HFF-Myc (cell line): Measurements from ENCODE around the gene FBLN2.
"Not testable (repeated sequence)": the region's sequence is repeated elsewhere in the genome, so short reads cannot be mapped to it uniquely, and the experiment has no call there.

Experiments
- DNase-seq: peaks from one replicate; pipeline ENCODE4 v3.0.0-alpha.2; 2011; ENCODE audit warnings: low read depth; ENCODE audit errors: extremely low read depth
- H3K4me3 ChIP-seq: replicated peaks from 2 replicates; pipeline ENCODE4 v1.5.1; 2011; ENCODE audit warnings: low read depth, mild to moderate bottlenecking, control low read depth, low read length
- CTCF ChIP-seq: IDR thresholded peaks from 2 replicates; pipeline ENCODE4 v1.5.1; 2012; ENCODE audit warnings: mild to moderate bottlenecking, low read depth, low read length, control low read depth; ENCODE audit errors: missing control alignments

The FBLN2 gene

GRCh38 chr3:13520326-13520880, 28.5 kb upstream of the FBLN2 start:
- DNase-seq, result no peak
- TF ChIP-seq CTCF, result no peak
- no peak overlapping the region for H3K4me3 ChIP-seq

- no peak overlapping the region for H3K4me3 ChIP-seq
- TF ChIP-seq CTCF, result no peak
- DNase-seq, result no peak
Observed at GRCh38 chr3:13521309-13521708, 27.6 kb upstream of the FBLN2 start.

GRCh38 chr3:13521749-13522148, 27.2 kb upstream of the FBLN2 start:
- H3K4me3 ChIP-seq, DNase-seq: not testable (repeated sequence)

GRCh38 chr3:13522236-13522635, 26.7 kb upstream of the FBLN2 start:
- no peak overlapping the region for H3K4me3 ChIP-seq
- no peak for DNase-seq
- TF ChIP-seq CTCF, result no peak

DNA sequence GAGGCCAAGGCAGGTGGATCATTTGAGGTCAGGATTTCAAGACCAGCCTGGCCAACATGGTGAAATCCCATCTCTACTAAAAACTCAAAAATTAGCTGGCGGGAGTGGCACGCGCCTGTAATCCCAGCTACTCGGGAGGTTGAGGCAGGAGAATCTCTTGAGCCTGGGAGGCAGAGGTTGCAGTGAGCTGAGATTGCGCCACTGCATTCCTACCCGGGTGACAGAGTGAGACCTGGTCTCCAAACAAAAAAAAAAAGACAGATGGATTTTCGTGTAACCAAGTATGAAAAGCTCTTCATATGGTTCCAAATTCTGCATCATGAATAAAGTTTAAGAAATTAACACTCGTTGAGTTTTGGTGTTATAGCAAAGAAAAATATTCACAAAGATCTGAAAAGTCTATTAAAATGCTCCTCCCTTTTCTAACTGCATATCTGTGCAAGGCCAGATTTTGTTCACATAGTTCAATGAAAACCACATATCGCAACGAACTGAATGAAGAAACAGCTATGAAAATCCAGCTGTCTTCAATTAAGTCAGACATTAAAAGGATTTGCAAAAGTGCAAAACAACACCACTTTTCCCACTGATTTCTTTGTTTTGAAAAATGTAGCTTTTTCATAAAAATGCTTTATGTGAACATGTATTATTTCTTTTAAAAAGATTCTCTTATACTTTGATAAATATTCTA, 23.8 kb upstream of the FBLN2 start:
- H3K4me3 ChIP-seq, result no peak overlapping the region
- no peak for TF ChIP-seq CTCF
- DNase-seq, result no peak

GRCh38 chr3:13525827-13526625, 22.9 kb upstream of the FBLN2 start:
- no peak for TF ChIP-seq CTCF
- no peak for DNase-seq

DNA sequence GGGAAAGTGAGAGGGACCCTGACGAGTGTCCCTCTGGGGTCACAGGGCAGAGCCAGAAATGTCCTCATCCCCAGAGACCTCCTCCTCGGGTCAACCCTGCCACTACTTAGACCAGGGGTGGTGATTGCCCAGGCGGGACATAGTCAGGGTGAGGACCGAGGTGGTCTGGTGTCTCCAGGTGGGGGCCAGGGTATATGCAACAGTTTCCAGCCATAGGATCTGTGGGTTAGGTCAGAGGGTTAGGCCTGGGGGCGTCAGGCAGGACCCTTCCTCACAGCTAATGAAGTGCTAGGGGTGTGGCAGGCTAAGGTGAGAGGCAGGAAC, 22.3 kb upstream of the FBLN2 start:
- TF ChIP-seq CTCF, result no peak
- H3K4me3 ChIP-seq, result no peak overlapping the region
- no peak for DNase-seq

More at GRCh38 chr3:13525827-13526625, 22.9 kb upstream of the FBLN2 start:
- H3K4me3 ChIP-seq, result no peak overlapping the region
